Measurements from ENCODE around the gene TEAD3.
"Not testable (repeated sequence)": the region's sequence is repeated elsewhere in the genome, so short reads cannot be mapped to it uniquely, and the experiment has no call there.

The TEAD3 gene

GRCh38 chr6:35496841-35497570, at the start of gene TEAD3:
TEAD3 (minus strand) TSS chr6:35497079.
- no peak for DNase-seq (ENCODE audit: low read depth, low spot score)

GRCh38 chr6:35544769-35545361, 48.0 kb upstream of the TEAD3 start:
- no peak for DNase-seq (ENCODE audit: low read depth, low spot score)

- DNase-seq (ENCODE audit: low read depth, low spot score), result no peak
These were observed 46.7 kb upstream of the TEAD3 start for GRCh38 chr6:35543459-35544193.

GRCh38 chr6:35541836-35542235, 45.0 kb upstream of the TEAD3 start:
- no peak for DNase-seq (ENCODE audit: low read depth, low spot score)

GRCh38 chr6:35539223-35539622, 42.3 kb upstream of the TEAD3 start:
- DNase-seq (ENCODE audit: low read depth, low spot score), result no peak

GRCh38 chr6:35535847-35536246, 39.0 kb upstream of the TEAD3 start:
- not testable (repeated sequence) for DNase-seq (ENCODE audit: low read depth, low spot score)

- DNase-seq (ENCODE audit: low read depth, low spot score), result no peak
These were observed 37.7 kb upstream of the TEAD3 start for GRCh38 chr6:35534407-35535170.

- DNase-seq (ENCODE audit: low read depth, low spot score), result no peak
These were observed 37.1 kb upstream of the TEAD3 start for GRCh38 chr6:35533981-35534380.

- DNase-seq (ENCODE audit: low read depth, low spot score), result no peak
These were observed 35.2 kb upstream of the TEAD3 start for GRCh38 chr6:35532126-35532525.

- no peak for DNase-seq (ENCODE audit: low read depth, low spot score)
These were observed 27.6 kb upstream of the TEAD3 start for GRCh38 chr6:35524380-35525020.

GRCh38 chr6:35522660-35523658, 26.1 kb upstream of the TEAD3 start:
- peak; percentile 75 for DNase-seq (ENCODE audit: low read depth, low spot score)

- no peak for DNase-seq (ENCODE audit: low read depth, low spot score)
These were observed 25.3 kb upstream of the TEAD3 start for GRCh38 chr6:35522151-35522550.

- DNase-seq (ENCODE audit: low read depth, low spot score), result no peak
These were observed 24.4 kb upstream of the TEAD3 start for GRCh38 chr6:35521235-35521634.

- no peak for DNase-seq (ENCODE audit: low read depth, low spot score)
These were observed 22.6 kb upstream of the TEAD3 start for GRCh38 chr6:35519313-35520015.

GRCh38 chr6:35518566-35519312, 21.9 kb upstream of the TEAD3 start:
- no peak for DNase-seq (ENCODE audit: low read depth, low spot score)

GRCh38 chr6:35517978-35518377, 21.1 kb upstream of the TEAD3 start:
- not testable (repeated sequence) for DNase-seq (ENCODE audit: low read depth, low spot score)

GRCh38 chr6:35516712-35517111, 19.8 kb upstream of the TEAD3 start:
- DNase-seq (ENCODE audit: low read depth, low spot score), result no peak

- DNase-seq (ENCODE audit: low read depth, low spot score), result not testable (repeated sequence)
These were observed 19.1 kb upstream of the TEAD3 start for GRCh38 chr6:35515939-35516338.

- DNase-seq (ENCODE audit: low read depth, low spot score), result no peak
These were observed 17.7 kb upstream of the TEAD3 start for GRCh38 chr6:35514587-35514986.

Measured in activated naive CD8-positive, alpha-beta T cell treated with anti-CD3 and anti-CD28 coated beads, Interleukin-2, amount 50 U/mL, for 16 hours (primary cell).